Activated T-cell treated with anti-CD3 and anti-CD28 coated beads, Interleukin-2, amount 50 U/mL, for 24 hours (primary cell): Measurements from ENCODE around the gene CRELD2.
A peak's percentile ranks its signal among the peaks of the same experiment; 100 is the strongest.
"Not testable (repeated sequence)": the region's sequence is repeated elsewhere in the genome, so short reads cannot be mapped to it uniquely, and the experiment has no call there.

ENCODE experiments used
- DNase-seq: peaks from one replicate; pipeline ENCODE4 v3.0.0-alpha.2; 2020
- H3K27ac Mint-ChIP-seq: 2 replicates; pipeline ENCODE4 v1.8.0; 2020; ENCODE audit warnings: mild to moderate bottlenecking, mixed read lengths
- H3K27me3 Mint-ChIP-seq: 2 replicates; pipeline ENCODE4 v1.8.0; 2020; ENCODE audit warnings: mixed read lengths
- H3K36me3 Mint-ChIP-seq: 2 replicates; pipeline ENCODE4 v1.8.0; 2020; ENCODE audit warnings: low read depth, mixed read lengths
- H3K4me1 Mint-ChIP-seq: 2 replicates; pipeline ENCODE4 v1.8.0; 2020; ENCODE audit warnings: low read depth, mixed read lengths
- H3K4me3 Mint-ChIP-seq: 2 replicates; pipeline ENCODE4 v1.8.0; 2020; ENCODE audit warnings: mild to moderate bottlenecking, moderate library complexity, mixed read lengths
- H3K9me3 Mint-ChIP-seq: 2 replicates; pipeline ENCODE4 v1.8.0; 2020; ENCODE audit warnings: mixed read lengths

Gene CRELD2

GRCh38 chr22:49936973-49937757, 18.7 kb downstream of the CRELD2 start:
- peak overlapping the region; percentile 87 for H3K27ac Mint-ChIP-seq
- DNase-seq: no peak
- no peaks in the 10 kb centered on the region for H3K9me3 Mint-ChIP-seq
- H3K27me3 Mint-ChIP-seq: no peaks in the 10 kb centered on the region
- H3K4me3 Mint-ChIP-seq: peak overlapping the region; percentile 61
- peaks cover 3% of the 10 kb centered on the region for H3K36me3 Mint-ChIP-seq
- H3K4me1 Mint-ChIP-seq: peaks cover 35% of the 10 kb centered on the region

GRCh38 chr22:49937758-49938564, 19.5 kb downstream of the CRELD2 start:
- Mint-ChIP-seq H3K4me3 (no peak overlapping the region), H3K27me3 (no peaks in the 10 kb centered on the region), H3K4me1 (peaks cover 32% of the 10 kb centered on the region), H3K27ac (no peak overlapping the region), H3K36me3 (peaks cover 2% of the 10 kb centered on the region), H3K9me3 (no peaks in the 10 kb centered on the region)
- DNase-seq: no peak

- no peaks in the 10 kb centered on the region for H3K9me3 Mint-ChIP-seq
- DNase-seq: no peak
- H3K27me3 Mint-ChIP-seq: no peaks in the 10 kb centered on the region
- no peak overlapping the region for H3K4me3 Mint-ChIP-seq
- no peaks in the 10 kb centered on the region for H3K36me3 Mint-ChIP-seq
- no peak overlapping the region for H3K27ac Mint-ChIP-seq
- H3K4me1 Mint-ChIP-seq: peaks cover 25% of the 10 kb centered on the region
These were observed 20.2 kb downstream of the CRELD2 start for GRCh38 chr22:49938565-49939136.

- Mint-ChIP-seq H3K36me3 (no peaks in the 10 kb centered on the region), H3K9me3 (no peaks in the 10 kb centered on the region), H3K4me3 (no peak overlapping the region), H3K27ac (no peak overlapping the region), H3K27me3 (no peaks in the 10 kb centered on the region), H3K4me1 (peaks cover 23% of the 10 kb centered on the region)
- DNase-seq: no peak
These were observed 23.3 kb downstream of the CRELD2 start for GRCh38 chr22:49941507-49942316.

- no peak overlapping the region for H3K27ac Mint-ChIP-seq
- no peaks in the 10 kb centered on the region for H3K36me3 Mint-ChIP-seq
- no peaks in the 10 kb centered on the region for H3K27me3 Mint-ChIP-seq
These were observed 24.4 kb downstream of the CRELD2 start for GRCh38 chr22:49942565-49943404.

GRCh38 chr22:49943405-49943765, 25.0 kb downstream of the CRELD2 start:
- Mint-ChIP-seq H3K9me3 (no peaks in the 10 kb centered on the region), H3K4me1 (peaks cover 12% of the 10 kb centered on the region), H3K4me3 (no peak overlapping the region), H3K27me3 (no peaks in the 10 kb centered on the region), H3K27ac (no peak overlapping the region), H3K36me3 (no peaks in the 10 kb centered on the region)
- no peak for DNase-seq

More at GRCh38 chr22:49942565-49943404, 24.4 kb downstream of the CRELD2 start:
- DNase-seq: no peak
- H3K9me3 Mint-ChIP-seq: no peaks in the 10 kb centered on the region
- no peak overlapping the region for H3K4me3 Mint-ChIP-seq
- peaks cover 14% of the 10 kb centered on the region for H3K4me1 Mint-ChIP-seq

GRCh38 chr22:49943771-49944398, 25.5 kb downstream of the CRELD2 start:
- H3K27me3 Mint-ChIP-seq: no peaks in the 10 kb centered on the region
- peaks cover 12% of the 10 kb centered on the region for H3K4me1 Mint-ChIP-seq
- H3K36me3 Mint-ChIP-seq: no peaks in the 10 kb centered on the region
- H3K4me3 Mint-ChIP-seq: no peak overlapping the region
- H3K27ac Mint-ChIP-seq: peak overlapping the region; percentile 29
- no peak for DNase-seq
- no peaks in the 10 kb centered on the region for H3K9me3 Mint-ChIP-seq

- Mint-ChIP-seq H3K27me3 (no peaks in the 10 kb centered on the region), H3K9me3 (no peaks in the 10 kb centered on the region), H3K4me3 (peak overlapping the region; percentile 20), H3K4me1 (peaks cover 11% of the 10 kb centered on the region), H3K27ac (peak overlapping the region; percentile 52), H3K36me3 (no peaks in the 10 kb centered on the region)
- DNase-seq: no peak
These were observed 26.0 kb downstream of the CRELD2 start for GRCh38 chr22:49944399-49944891.

- not testable (repeated sequence) for H3K9me3 Mint-ChIP-seq, H3K36me3 Mint-ChIP-seq, H3K27me3 Mint-ChIP-seq, H3K4me3 Mint-ChIP-seq, H3K4me1 Mint-ChIP-seq
- peak overlapping the region; percentile 87 for H3K27ac Mint-ChIP-seq
- DNase-seq: peak; percentile 61
These were observed 26.8 kb downstream of the CRELD2 start for GRCh38 chr22:49945042-49945794.

GRCh38 chr22:49946612-49947295, 28.3 kb downstream of the CRELD2 start:
- Mint-ChIP-seq H3K27ac (peak overlapping the region; percentile 63), H3K27me3 (no peaks in the 10 kb centered on the region), H3K4me3 (no peak overlapping the region), H3K9me3 (no peaks in the 10 kb centered on the region), H3K4me1 (peaks cover 13% of the 10 kb centered on the region), H3K36me3 (no peaks in the 10 kb centered on the region)
- DNase-seq: no peak

GRCh38 chr22:49947296-49947622, 28.8 kb downstream of the CRELD2 start:
- no peaks in the 10 kb centered on the region for H3K9me3 Mint-ChIP-seq
- DNase-seq: no peak
- H3K36me3 Mint-ChIP-seq: no peaks in the 10 kb centered on the region
- peaks cover 16% of the 10 kb centered on the region for H3K4me1 Mint-ChIP-seq
- H3K4me3 Mint-ChIP-seq: no peak overlapping the region
- no peak overlapping the region for H3K27ac Mint-ChIP-seq
- no peaks in the 10 kb centered on the region for H3K27me3 Mint-ChIP-seq

- no peak for DNase-seq
- H3K9me3 Mint-ChIP-seq: no peaks in the 10 kb centered on the region
- H3K27me3 Mint-ChIP-seq: no peaks in the 10 kb centered on the region
- no peaks in the 10 kb centered on the region for H3K36me3 Mint-ChIP-seq
- H3K4me3 Mint-ChIP-seq: no peak overlapping the region
- no peak overlapping the region for H3K27ac Mint-ChIP-seq
- peaks cover 19% of the 10 kb centered on the region for H3K4me1 Mint-ChIP-seq
These were observed 29.9 kb downstream of the CRELD2 start for GRCh38 chr22:49948116-49948957.
